HepG2 (cell line): ENCODE measurements around the gene IMMP1L.

Experiments
- ARNT ChIP-seq: fragments of 450-650 bp; IDR thresholded peaks from 2 replicates; pipeline ENCODE4 v1.6.1; 2017
- ESRRA ChIP-seq: sonication (generic); formaldehyde crosslinking; IDR thresholded peaks from 2 replicates; pipeline ENCODE4 v1.5.1; 2020; ENCODE audit warnings: mild to moderate bottlenecking, low read depth, missing genetic modification reagents
- HNF4A ChIP-seq: sonication (generic); formaldehyde crosslinking; IDR thresholded peaks from 2 replicates; pipeline ENCODE4 v1.4.0; 2020; ENCODE audit warnings: missing genetic modification reagents
- JDP2 ChIP-seq: sonication (generic); formaldehyde crosslinking; IDR thresholded peaks from 2 replicates; pipeline ENCODE4 v1.8.1; 2022; ENCODE audit warnings: missing genetic modification reagents, borderline replicate concordance
- NR2F6 ChIP-seq, 2 experiments: IDR thresholded peaks; 2 replicates each; pipeline ENCODE4 v1.6.1; 2016; ENCODE audit warnings: antibody characterized with exemption in 1 of 2, mild to moderate bottlenecking in 1 of 2
- PITX1 ChIP-seq: sonication (generic); formaldehyde crosslinking; IDR thresholded peaks from 2 replicates; pipeline ENCODE4 v1.5.1; 2020; ENCODE audit warnings: mild to moderate bottlenecking, missing genetic modification reagents
- SIX4 ChIP-seq: sonication (generic); formaldehyde crosslinking; IDR thresholded peaks from 2 replicates; pipeline ENCODE4 v1.4.0; 2020; ENCODE audit warnings: missing genetic modification reagents
- ZNF234 ChIP-seq: sonication (generic); formaldehyde crosslinking; conservative IDR thresholded peaks from 2 replicates; pipeline ENCODE4 v1.5.1; 2020; ENCODE audit warnings: mild to moderate bottlenecking, missing genetic modification reagents
- ZNF75D ChIP-seq: sonication (generic); formaldehyde crosslinking; IDR thresholded peaks from 2 replicates; pipeline ENCODE4 v1.8.1; 2023; ENCODE audit warnings: missing genetic modification reagents, mild to moderate bottlenecking, borderline replicate concordance
- TF ChIP-seq, protein P1 (sequence below): sonication (generic); formaldehyde crosslinking; IDR thresholded peaks from 2 replicates; pipeline ENCODE4 v1.5.0; 2020; ENCODE audit warnings: mild to moderate bottlenecking, missing genetic modification reagents, moderate library complexity
- TF ChIP-seq, protein P2 (sequence below): sonication (generic); formaldehyde crosslinking; IDR thresholded peaks from 2 replicates; pipeline ENCODE4 v1.5.0; 2020; ENCODE audit warnings: mild to moderate bottlenecking, low read depth, missing genetic modification reagents, borderline replicate concordance
- TF ChIP-seq, protein P3 (sequence below): sonication (generic); formaldehyde crosslinking; IDR thresholded peaks from 2 replicates; pipeline ENCODE4; 2020; ENCODE audit warnings: missing genetic modification reagents, mild to moderate bottlenecking, borderline replicate concordance
- TF ChIP-seq, protein P4 (sequence below): sonication (generic); formaldehyde crosslinking; IDR thresholded peaks from 2 replicates; pipeline ENCODE4 v1.8.0; 2022; ENCODE audit warnings: mild to moderate bottlenecking, missing genetic modification reagents

DNA sequence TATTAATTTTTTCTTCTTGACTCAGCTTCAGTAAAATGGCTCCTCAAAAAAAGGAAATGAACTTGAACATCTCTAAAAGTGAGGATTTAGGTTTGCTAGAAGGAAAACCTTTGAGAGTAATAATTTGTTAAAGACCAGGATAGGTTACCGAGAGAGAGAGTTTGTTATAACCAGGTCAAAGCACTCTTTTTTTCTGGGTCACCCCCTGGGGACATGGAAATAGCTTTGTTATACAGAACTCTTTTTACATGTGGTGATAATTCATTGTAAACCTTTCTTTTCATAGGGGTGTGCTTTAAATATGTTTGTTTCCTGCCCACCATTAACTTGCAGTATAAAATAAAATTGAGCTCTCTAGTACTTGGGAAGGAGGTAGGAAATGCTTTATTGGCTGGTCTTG lies 92.1 kb downstream of the IMMP1L start:
- TF ChIP-seq NR2F6 (IDR thresholded peaks at IDR 0.05): no peak
- no peak for TF ChIP-seq NR2F6 (CRISPR knock-in tag; IDR thresholded peaks at IDR 0.05)
- TF ChIP-seq, protein P1, sequence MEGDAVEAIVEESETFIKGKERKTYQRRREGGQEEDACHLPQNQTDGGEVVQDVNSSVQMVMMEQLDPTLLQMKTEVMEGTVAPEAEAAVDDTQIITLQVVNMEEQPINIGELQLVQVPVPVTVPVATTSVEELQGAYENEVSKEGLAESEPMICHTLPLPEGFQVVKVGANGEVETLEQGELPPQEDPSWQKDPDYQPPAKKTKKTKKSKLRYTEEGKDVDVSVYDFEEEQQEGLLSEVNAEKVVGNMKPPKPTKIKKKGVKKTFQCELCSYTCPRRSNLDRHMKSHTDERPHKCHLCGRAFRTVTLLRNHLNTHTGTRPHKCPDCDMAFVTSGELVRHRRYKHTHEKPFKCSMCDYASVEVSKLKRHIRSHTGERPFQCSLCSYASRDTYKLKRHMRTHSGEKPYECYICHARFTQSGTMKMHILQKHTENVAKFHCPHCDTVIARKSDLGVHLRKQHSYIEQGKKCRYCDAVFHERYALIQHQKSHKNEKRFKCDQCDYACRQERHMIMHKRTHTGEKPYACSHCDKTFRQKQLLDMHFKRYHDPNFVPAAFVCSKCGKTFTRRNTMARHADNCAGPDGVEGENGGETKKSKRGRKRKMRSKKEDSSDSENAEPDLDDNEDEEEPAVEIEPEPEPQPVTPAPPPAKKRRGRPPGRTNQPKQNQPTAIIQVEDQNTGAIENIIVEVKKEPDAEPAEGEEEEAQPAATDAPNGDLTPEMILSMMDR (CRISPR knock-in tag): no peak
- TF ChIP-seq ZNF75D (CRISPR knock-in tag): no peak
- TF ChIP-seq, protein P2, sequence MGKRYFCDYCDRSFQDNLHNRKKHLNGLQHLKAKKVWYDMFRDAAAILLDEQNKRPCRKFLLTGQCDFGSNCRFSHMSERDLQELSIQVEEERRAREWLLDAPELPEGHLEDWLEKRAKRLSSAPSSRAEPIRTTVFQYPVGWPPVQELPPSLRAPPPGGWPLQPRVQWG: no peak
- TF ChIP-seq, protein P3, sequence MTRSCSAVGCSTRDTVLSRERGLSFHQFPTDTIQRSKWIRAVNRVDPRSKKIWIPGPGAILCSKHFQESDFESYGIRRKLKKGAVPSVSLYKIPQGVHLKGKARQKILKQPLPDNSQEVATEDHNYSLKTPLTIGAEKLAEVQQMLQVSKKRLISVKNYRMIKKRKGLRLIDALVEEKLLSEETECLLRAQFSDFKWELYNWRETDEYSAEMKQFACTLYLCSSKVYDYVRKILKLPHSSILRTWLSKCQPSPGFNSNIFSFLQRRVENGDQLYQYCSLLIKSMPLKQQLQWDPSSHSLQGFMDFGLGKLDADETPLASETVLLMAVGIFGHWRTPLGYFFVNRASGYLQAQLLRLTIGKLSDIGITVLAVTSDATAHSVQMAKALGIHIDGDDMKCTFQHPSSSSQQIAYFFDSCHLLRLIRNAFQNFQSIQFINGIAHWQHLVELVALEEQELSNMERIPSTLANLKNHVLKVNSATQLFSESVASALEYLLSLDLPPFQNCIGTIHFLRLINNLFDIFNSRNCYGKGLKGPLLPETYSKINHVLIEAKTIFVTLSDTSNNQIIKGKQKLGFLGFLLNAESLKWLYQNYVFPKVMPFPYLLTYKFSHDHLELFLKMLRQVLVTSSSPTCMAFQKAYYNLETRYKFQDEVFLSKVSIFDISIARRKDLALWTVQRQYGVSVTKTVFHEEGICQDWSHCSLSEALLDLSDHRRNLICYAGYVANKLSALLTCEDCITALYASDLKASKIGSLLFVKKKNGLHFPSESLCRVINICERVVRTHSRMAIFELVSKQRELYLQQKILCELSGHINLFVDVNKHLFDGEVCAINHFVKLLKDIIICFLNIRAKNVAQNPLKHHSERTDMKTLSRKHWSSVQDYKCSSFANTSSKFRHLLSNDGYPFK (CRISPR knock-in tag): no peak
- TF ChIP-seq PITX1 (CRISPR knock-in tag): no peak
- no peak for TF ChIP-seq JDP2 (CRISPR knock-in tag)
- TF ChIP-seq ARNT: no peak
- no peak for TF ChIP-seq SIX4 (CRISPR knock-in tag)
- TF ChIP-seq ESRRA (CRISPR knock-in tag): no peak
- TF ChIP-seq, protein P4, sequence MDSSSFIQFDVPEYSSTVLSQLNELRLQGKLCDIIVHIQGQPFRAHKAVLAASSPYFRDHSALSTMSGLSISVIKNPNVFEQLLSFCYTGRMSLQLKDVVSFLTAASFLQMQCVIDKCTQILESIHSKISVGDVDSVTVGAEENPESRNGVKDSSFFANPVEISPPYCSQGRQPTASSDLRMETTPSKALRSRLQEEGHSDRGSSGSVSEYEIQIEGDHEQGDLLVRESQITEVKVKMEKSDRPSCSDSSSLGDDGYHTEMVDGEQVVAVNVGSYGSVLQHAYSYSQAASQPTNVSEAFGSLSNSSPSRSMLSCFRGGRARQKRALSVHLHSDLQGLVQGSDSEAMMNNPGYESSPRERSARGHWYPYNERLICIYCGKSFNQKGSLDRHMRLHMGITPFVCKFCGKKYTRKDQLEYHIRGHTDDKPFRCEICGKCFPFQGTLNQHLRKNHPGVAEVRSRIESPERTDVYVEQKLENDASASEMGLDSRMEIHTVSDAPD: no peak
- no peak for TF ChIP-seq HNF4A
- TF ChIP-seq ZNF234 (CRISPR knock-in tag): no peak
